IPS-20b (cell line): ENCODE results near the gene AFAP1L2.

Experiments
- H3K27ac ChIP-seq: one replicate; pipeline ENCODE4 v1.5.1; 2013; ENCODE audit warnings: low read length
- H3K27me3 ChIP-seq: 2 replicates; pipeline ENCODE4 v1.6.1; 2013; ENCODE audit warnings: mild to moderate bottlenecking, low read length, inconsistent platforms; ENCODE audit not compliant: insufficient read depth
- H3K36me3 ChIP-seq: 2 replicates; pipeline ENCODE4 v1.6.1; 2013; ENCODE audit warnings: low read depth, mild to moderate bottlenecking, inconsistent platforms, low read length, moderate library complexity; ENCODE audit not compliant: insufficient read depth
- H3K4me1 ChIP-seq: 2 replicates; pipeline ENCODE4 v1.6.1; 2013; ENCODE audit warnings: mild to moderate bottlenecking, control low read depth, inconsistent platforms, low read length, moderate library complexity; ENCODE audit not compliant: insufficient read depth
- H3K4me3 ChIP-seq: 2 replicates; pipeline ENCODE4 v1.5.1; 2013; ENCODE audit warnings: mild to moderate bottlenecking, low read length, inconsistent platforms
- H3K9ac ChIP-seq: 2 replicates; pipeline ENCODE4 v1.6.1; 2013; ENCODE audit warnings: low read depth, mild to moderate bottlenecking, inconsistent platforms, low read length, moderate library complexity
- H3K9me3 ChIP-seq: 2 replicates; pipeline ENCODE4 v1.6.1; 2013; ENCODE audit warnings: mild to moderate bottlenecking, low read depth, low read length, inconsistent platforms; ENCODE audit not compliant: insufficient read depth

The AFAP1L2 gene

GRCh38 chr10:114327537-114328440 is 76.5 kb downstream of the AFAP1L2 start:
- Histone ChIP-seq H3K27ac (no peak overlapping the region), H3K27me3 (no peaks in the 10 kb centered on the region), H3K4me1 (0 out of 2 replicates have a peak, but pooled peaks cover 3% of the 10 kb centered on the region), H3K36me3 (no peaks in the 10 kb centered on the region), H3K9ac (no peak overlapping the region), H3K9me3 (no peaks in the 10 kb centered on the region), H3K4me3 (no peak overlapping the region)

DNA sequence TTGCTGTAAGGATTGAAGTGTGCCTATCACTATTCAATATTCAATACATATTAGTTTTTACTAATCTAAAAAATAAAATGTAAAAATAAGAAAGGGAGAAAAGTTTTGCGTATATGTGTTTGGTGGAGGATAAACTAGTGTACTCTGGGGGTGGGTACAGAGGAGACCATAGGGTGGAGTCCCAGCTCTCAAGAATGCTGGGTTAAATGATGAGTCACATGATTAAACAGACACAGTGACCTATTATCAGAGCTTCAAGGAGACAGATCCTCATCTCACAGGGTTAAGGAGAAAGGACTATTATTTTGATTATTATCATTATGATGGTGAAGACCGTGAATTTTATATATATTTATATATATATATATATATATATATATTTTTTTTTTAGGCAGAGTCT is 77.5 kb downstream of the AFAP1L2 start:
- Histone ChIP-seq H3K27me3 (no peaks in the 10 kb centered on the region), H3K9ac (no peak overlapping the region), H3K36me3 (no peaks in the 10 kb centered on the region), H3K9me3 (no peaks in the 10 kb centered on the region), H3K4me3 (no peak overlapping the region), H3K4me1 (no peaks in the 10 kb centered on the region), H3K27ac (no peak overlapping the region)

GRCh38 chr10:114323023-114323422 is 81.3 kb downstream of the AFAP1L2 start:
- H3K27me3 ChIP-seq, result no peaks in the 10 kb centered on the region
- no peak overlapping the region for H3K9ac ChIP-seq
- H3K4me1 ChIP-seq, result 0 out of 2 replicates have a peak, but pooled peaks cover 6% of the 10 kb centered on the region
- H3K27ac ChIP-seq, result no peak overlapping the region
- no peaks in the 10 kb centered on the region for H3K9me3 ChIP-seq
- no peak overlapping the region for H3K4me3 ChIP-seq
- H3K36me3 ChIP-seq, result no peaks in the 10 kb centered on the region

DNA sequence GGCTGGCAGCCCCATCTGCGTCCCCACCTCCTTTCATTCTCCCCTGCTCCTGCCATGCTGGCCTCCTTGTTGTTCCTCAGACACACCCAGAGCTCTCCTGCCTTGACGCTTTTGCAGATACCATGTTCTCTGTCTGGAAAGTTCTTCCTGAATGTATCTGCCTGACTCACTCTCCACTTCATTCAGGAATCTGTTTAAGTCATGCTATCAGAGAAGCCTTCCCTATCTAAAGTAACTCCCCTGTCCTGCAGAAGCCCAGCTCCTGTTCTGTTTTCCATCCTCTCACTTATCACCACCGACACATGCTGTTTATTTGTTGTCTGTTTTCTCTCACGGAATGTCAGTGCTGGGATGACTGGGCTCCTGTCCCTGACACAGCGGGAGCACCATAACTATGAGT is 82.0 kb downstream of the AFAP1L2 start:
- Histone ChIP-seq H3K27ac (no peak overlapping the region), H3K27me3 (no peaks in the 10 kb centered on the region), H3K9ac (no peak overlapping the region)

DNA sequence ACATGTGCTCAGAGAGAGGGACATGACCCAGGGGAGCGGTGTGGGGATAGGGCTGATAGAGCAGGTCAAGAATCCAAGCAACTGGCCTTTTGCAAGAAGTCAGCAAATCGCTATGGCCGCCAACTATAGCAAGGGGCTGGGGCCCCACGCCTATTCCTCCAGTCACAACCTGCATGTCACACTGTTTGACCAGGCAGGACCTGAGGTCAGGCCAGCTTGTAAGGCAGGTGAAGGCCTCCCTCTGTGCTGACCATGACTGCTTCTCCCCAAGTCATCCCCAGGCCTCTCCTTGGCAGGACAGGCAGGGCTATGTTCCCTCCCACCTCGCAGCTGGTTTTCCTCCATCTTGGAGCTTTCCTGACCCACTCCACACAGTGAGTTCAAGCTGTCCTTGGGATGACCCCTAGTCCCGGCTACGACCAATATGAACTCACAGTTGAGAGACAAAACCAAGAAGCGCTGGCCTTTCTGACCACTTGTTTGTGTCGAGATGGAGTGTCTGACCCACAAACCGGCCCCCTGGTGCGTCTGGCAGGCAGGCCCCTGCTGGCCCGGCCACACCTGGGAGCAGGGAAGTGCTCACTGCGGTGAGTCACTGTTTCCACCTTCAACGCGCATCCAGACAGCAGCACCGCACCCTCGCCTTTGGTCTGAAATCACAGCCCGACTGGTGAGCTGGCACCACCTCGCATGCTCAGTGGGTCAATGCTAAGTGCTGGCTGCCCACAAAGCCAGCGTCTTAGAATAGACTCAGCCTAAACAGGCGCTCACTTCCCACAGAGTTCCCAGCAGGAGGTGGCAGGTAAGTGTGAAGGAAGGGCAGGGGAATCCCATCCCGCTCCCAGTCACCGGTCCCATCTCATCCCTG is 83.8 kb downstream of the AFAP1L2 start:
- no peak overlapping the region for H3K9ac ChIP-seq
- H3K9me3 ChIP-seq, result no peaks in the 10 kb centered on the region
- no peak overlapping the region for H3K4me3 ChIP-seq
- H3K27me3 ChIP-seq, result no peaks in the 10 kb centered on the region
- H3K36me3 ChIP-seq, result no peaks in the 10 kb centered on the region
- H3K27ac ChIP-seq, result no peak overlapping the region
- H3K4me1 ChIP-seq, result 0 out of 2 replicates have a peak, but pooled peaks cover 6% of the 10 kb centered on the region

More for the DNA sequence above, 82.0 kb downstream of the AFAP1L2 start:
- Histone ChIP-seq H3K9me3 (no peaks in the 10 kb centered on the region), H3K4me3 (no peak overlapping the region), H3K36me3 (no peaks in the 10 kb centered on the region), H3K4me1 (0 out of 2 replicates have a peak, but pooled peaks cover 6% of the 10 kb centered on the region)

GRCh38 chr10:114319406-114320248 is 84.7 kb downstream of the AFAP1L2 start:
- no peak overlapping the region for H3K27ac ChIP-seq
- no peaks in the 10 kb centered on the region for H3K36me3 ChIP-seq
- H3K9ac ChIP-seq, result no peak overlapping the region
- H3K27me3 ChIP-seq, result no peaks in the 10 kb centered on the region
- no peaks in the 10 kb centered on the region for H3K9me3 ChIP-seq
- H3K4me1 ChIP-seq, result 0 out of 2 replicates have a peak, but pooled peaks cover 6% of the 10 kb centered on the region
- H3K4me3 ChIP-seq, result no peak overlapping the region

DNA sequence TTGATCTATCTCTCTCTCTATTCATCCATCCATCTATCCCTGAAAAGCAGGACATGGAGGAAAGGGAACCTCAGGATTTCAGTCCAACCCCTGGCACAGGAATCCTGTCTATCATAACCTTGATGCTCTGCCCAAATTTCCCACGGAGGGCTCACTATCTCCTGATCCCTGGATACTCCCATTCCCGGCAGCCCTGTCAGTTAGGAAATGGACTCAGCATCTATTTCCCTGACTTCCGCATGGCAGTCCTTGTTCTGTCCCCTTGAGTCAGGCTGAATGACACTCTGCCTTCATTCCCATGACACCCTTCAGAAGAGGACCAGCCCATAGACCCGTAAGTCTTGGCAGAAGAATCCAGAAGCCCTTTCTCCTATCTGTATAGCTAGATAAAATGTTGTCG is 87.6 kb downstream of the AFAP1L2 start:
- Histone ChIP-seq H3K4me3 (no peak overlapping the region), H3K27ac (no peak overlapping the region), H3K9me3 (no peaks in the 10 kb centered on the region), H3K27me3 (no peaks in the 10 kb centered on the region), H3K36me3 (no peaks in the 10 kb centered on the region), H3K4me1 (0 out of 2 replicates have a peak, but pooled peaks cover 6% of the 10 kb centered on the region), H3K9ac (no peak overlapping the region)

DNA sequence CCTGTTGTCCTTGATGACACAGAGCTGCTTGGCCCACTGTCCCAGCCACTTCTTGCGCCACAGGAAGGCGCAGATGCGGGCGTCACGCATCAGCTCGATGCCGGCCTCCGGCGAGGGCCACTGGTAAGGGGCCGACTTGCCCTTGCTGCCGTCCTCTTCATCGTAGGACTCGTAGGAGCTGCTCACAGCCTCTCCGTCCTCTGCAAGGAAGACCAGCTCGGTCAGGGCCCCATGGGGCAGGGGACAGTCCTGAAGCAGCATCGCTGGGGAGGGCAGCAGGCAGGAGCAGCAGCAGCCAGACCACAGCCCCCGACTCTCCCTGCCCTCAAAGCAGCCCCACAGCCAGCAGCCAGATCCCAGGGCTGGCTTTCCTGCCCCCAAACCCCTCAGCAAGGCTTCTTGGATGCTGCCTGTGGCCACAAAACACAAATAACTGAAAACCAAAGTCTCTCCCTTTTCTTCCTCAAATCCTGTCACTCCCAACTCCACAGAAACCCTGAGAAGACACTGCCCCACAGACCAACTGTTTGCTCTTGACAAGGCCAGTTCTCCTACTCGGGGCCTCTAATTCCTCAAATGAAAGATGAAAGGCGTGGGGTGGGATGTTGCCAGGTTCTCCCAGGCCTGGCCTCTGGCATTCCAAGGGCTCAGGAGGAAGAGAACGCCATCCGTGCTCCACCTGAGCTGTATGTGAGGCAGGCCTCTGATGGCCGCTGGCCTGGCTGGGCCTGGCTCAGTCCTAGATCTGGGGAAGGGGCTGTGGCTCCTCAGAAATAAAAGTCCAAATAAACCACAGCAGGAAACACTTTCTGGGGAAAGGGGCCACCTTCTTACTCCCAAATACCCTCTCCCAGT is 88.5 kb downstream of the AFAP1L2 start:
- Histone ChIP-seq H3K9me3 (no peaks in the 10 kb centered on the region), H3K36me3 (no peaks in the 10 kb centered on the region), H3K27ac (no peak overlapping the region), H3K4me3 (no peak overlapping the region), H3K9ac (no peak overlapping the region), H3K27me3 (no peaks in the 10 kb centered on the region), H3K4me1 (0 out of 2 replicates have a peak, but pooled peaks cover 4% of the 10 kb centered on the region)

GRCh38 chr10:114313866-114314265 is 90.4 kb downstream of the AFAP1L2 start:
- Histone ChIP-seq H3K9ac (no peak overlapping the region), H3K36me3 (no peaks in the 10 kb centered on the region), H3K27ac (no peak overlapping the region), H3K4me3 (no peak overlapping the region), H3K9me3 (no peaks in the 10 kb centered on the region), H3K4me1 (no peaks in the 10 kb centered on the region), H3K27me3 (no peaks in the 10 kb centered on the region)

GRCh38 chr10:114313139-114313538 is 91.2 kb downstream of the AFAP1L2 start:
- Histone ChIP-seq H3K27ac (no peak overlapping the region), H3K9ac (no peak overlapping the region), H3K36me3 (no peaks in the 10 kb centered on the region), H3K4me3 (no peak overlapping the region), H3K9me3 (no peaks in the 10 kb centered on the region), H3K4me1 (no peaks in the 10 kb centered on the region), H3K27me3 (no peaks in the 10 kb centered on the region)
